ENCODE data around the gene TBX6. TPM values are rescaled to one million over a fixed set of nuclear protein-coding genes. Genes with fewer than 3 reads are reported as not detected.
A peak's percentile ranks its signal among the peaks of the same experiment; 100 is the strongest.

The TBX6 gene
- total RNA-seq, 1 experiment from 2014 or later, result 1.6 TPM

DNA sequence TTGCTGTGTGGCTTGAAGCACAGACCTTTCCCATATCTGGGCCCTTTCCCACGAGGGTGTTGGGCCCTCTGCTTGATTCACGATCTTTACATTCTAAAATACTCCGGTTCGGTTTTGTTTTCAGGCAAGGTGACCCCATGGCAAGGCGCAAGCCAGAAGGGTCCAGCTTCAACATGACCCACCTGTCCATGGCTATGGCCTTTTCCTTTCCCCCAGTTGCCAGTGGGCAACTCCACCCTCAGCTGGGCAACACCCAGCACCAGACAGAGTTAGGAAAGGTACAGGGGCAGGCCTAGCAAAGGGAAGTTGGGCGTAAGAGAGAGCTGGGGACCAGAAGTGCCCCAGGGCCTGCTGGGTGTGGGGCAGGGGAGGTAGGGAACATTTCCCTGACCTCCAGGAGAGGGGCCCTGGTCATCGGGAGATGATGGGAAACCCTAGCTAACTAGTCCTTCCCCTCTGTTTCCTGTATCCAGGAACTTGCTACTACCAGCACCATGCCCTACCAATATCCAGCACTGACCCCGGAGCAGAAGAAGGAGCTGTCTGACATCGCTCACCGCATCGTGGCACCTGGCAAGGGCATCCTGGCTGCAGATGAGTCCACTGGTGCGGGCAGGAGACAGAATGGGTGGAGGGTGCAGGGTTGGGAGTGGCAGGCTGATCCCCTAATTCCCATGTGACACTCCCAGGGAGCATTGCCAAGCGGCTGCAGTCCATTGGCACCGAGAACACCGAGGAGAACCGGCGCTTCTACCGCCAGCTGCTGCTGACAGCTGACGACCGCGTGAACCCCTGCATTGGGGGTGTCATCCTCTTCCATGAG lies 24.8 kb downstream of the TBX6 start:
- Histone ChIP-seq H2BK120ac (ENCODE audit: low read depth, low read length, poor library complexity, severe bottlenecking) (no peak overlapping the region), H3K23ac (ENCODE audit: insufficient read length, low read depth, low read length) (no peak overlapping the region), H3K9me3 (ENCODE audit: control insufficient read depth, low read depth, low read length) (no peaks in the 10 kb centered on the region), H3K27me3 (ENCODE audit: insufficient read depth, low read length) (no peaks in the 10 kb centered on the region), H2BK5ac (ENCODE audit: insufficient read length, low read length) (no peak overlapping the region), H3K4me1 (ENCODE audit: insufficient read depth, low read length) (no peaks in the 10 kb centered on the region; the same call in 1 of the 2 replicates), H2AFZ (ENCODE audit: low read length) (no peak overlapping the region), H3K23me2 (ENCODE audit: insufficient read length, low read depth, low read length, poor library complexity, severe bottlenecking) (peaks cover 17% of the 10 kb centered on the region), H3K27ac (ENCODE audit: insufficient read length, low read depth, low read length) (no peak overlapping the region), H4K91ac (ENCODE audit: insufficient read length, low read depth, low read length) (no peak overlapping the region), H2AK5ac (ENCODE audit: insufficient read length, low read length) (no peak overlapping the region), H3K4ac (ENCODE audit: low read depth, low read length) (no peak overlapping the region), H2BK20ac (ENCODE audit: low read depth, low read length, poor library complexity, severe bottlenecking) (no peak overlapping the region), H3K4me2 (ENCODE audit: insufficient read depth, insufficient read length, low read length) (peak overlapping the region; percentile 89), H3K79me2 (ENCODE audit: insufficient read depth, low read length) (peaks cover 12% of the 10 kb centered on the region; the same call in 1 of the 2 replicates), H3K14ac (ENCODE audit: insufficient read depth, low read length) (peak overlapping the region; percentile 36; the same call in 1 of the 2 replicates), H4K20me1 (ENCODE audit: control insufficient read depth, insufficient read depth, insufficient read length) (no peaks in the 10 kb centered on the region), H3K9ac (ENCODE audit: extremely low read depth, insufficient read length, low read length) (peak overlapping the region; percentile 81), H3K79me1 (ENCODE audit: insufficient read depth, low read depth, low read length, poor library complexity, severe bottlenecking) (peaks cover 7% of the 10 kb centered on the region), H3K18ac (ENCODE audit: insufficient read length, low read depth, low read length) (no peak overlapping the region), H4K5ac (ENCODE audit: insufficient read length, low read depth, low read length) (no peak overlapping the region), H4K8ac (replicated peaks; ENCODE audit: insufficient read length, low read depth, low read length) (no peak overlapping the region), H3K56ac (ENCODE audit: insufficient read length, low read depth, low read length) (no peak overlapping the region), H3T11ph (ENCODE audit: low read length) (no peak overlapping the region), H2BK12ac (ENCODE audit: insufficient read length, low read depth, low read length) (no peak overlapping the region), H2BK15ac (ENCODE audit: low read depth, low read length) (no peak overlapping the region)
- H3K36me3 Mint-ChIP-seq (ENCODE audit: insufficient read depth in 1 of 3, low read depth in 3 of 3), result peaks cover 49 to 59% (median 54%) of the 10 kb centered on the region in 3 experiments
- no peaks in the 10 kb centered on the region; the same call in 1 of the 2 replicates for H3K27me3 Mint-ChIP-seq (ENCODE audit: low read depth)
- no peak for DNase-seq
- H3K9me3 Mint-ChIP-seq, result no peaks in the 10 kb centered on the region; a peak in 1 of 5 replicates
- TF ChIP-seq, protein P1, sequence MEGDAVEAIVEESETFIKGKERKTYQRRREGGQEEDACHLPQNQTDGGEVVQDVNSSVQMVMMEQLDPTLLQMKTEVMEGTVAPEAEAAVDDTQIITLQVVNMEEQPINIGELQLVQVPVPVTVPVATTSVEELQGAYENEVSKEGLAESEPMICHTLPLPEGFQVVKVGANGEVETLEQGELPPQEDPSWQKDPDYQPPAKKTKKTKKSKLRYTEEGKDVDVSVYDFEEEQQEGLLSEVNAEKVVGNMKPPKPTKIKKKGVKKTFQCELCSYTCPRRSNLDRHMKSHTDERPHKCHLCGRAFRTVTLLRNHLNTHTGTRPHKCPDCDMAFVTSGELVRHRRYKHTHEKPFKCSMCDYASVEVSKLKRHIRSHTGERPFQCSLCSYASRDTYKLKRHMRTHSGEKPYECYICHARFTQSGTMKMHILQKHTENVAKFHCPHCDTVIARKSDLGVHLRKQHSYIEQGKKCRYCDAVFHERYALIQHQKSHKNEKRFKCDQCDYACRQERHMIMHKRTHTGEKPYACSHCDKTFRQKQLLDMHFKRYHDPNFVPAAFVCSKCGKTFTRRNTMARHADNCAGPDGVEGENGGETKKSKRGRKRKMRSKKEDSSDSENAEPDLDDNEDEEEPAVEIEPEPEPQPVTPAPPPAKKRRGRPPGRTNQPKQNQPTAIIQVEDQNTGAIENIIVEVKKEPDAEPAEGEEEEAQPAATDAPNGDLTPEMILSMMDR (conservative IDR thresholded peaks at IDR 0.05), result no peak
- peak overlapping the region; percentile 88 to 99 (median 97) for H3K27ac Mint-ChIP-seq
- H3K4me3 Mint-ChIP-seq, result peak overlapping the region; percentile 88 to 94
- no CpG with 5 or more reads among the region's 21 CpGs for WGBS (ENCODE audit: extremely low coverage, insufficient read length, low lambda C conversion rate)
- peaks cover 19 to 30% of the 10 kb centered on the region in 2 experiments for H3K4me1 Mint-ChIP-seq

Data from H9 (cell line).